HL-60 (cell line): ENCODE results near the gene ADAM12.
"Not testable (repeated sequence)": the region's sequence is repeated elsewhere in the genome, so short reads cannot be mapped to it uniquely, and the experiment has no call there.

Source experiments
- CTCF ChIP-seq: IDR thresholded peaks from one replicate; pipeline ENCODE4 v1.5.1; 2011; ENCODE audit warnings: low read length, control low read depth, inconsistent platforms; ENCODE audit not compliant: insufficient read depth
- GABPA ChIP-seq: IDR thresholded peaks from 2 replicates; pipeline ENCODE4 v1.6.1; 2012; ENCODE audit warnings: low read depth
- POLR2AphosphoS5 ChIP-seq: IDR thresholded peaks from 2 replicates; pipeline ENCODE4 v1.6.1; 2012; ENCODE audit warnings: low read depth
- SPI1 ChIP-seq: IDR thresholded peaks from 2 replicates; pipeline ENCODE4 v1.6.1; 2012; ENCODE audit warnings: low read depth, mild to moderate bottlenecking, borderline replicate concordance
- TF ChIP-seq, protein P1 (sequence below): IDR thresholded peaks from 2 replicates; pipeline ENCODE4 v1.6.1; 2012; ENCODE audit warnings: low read depth; ENCODE audit not compliant: insufficient replicate concordance

DNA sequence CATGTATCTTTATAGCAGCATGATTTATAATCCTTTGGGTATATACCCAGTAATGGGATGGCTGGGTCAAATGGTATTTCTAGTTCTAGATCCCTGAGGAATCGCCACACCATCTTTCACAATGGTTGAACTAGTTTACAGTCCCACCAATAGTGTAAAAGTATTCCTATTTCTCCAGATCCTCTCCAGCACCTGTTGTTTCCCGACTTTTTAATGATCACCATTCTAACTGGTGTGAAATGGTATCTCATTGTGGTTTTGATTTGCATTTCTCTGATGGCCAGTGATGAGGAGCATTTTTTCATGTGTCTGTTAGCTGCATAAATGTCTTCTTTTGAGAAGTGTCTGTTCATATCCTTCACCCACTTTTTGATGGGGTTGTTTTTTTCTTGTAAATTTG, 44.8 kb downstream of the ADAM12 start:
- not testable (repeated sequence) for TF ChIP-seq CTCF, POLR2AphosphoS5, SPI1, GABPA
- TF ChIP-seq, protein P1, sequence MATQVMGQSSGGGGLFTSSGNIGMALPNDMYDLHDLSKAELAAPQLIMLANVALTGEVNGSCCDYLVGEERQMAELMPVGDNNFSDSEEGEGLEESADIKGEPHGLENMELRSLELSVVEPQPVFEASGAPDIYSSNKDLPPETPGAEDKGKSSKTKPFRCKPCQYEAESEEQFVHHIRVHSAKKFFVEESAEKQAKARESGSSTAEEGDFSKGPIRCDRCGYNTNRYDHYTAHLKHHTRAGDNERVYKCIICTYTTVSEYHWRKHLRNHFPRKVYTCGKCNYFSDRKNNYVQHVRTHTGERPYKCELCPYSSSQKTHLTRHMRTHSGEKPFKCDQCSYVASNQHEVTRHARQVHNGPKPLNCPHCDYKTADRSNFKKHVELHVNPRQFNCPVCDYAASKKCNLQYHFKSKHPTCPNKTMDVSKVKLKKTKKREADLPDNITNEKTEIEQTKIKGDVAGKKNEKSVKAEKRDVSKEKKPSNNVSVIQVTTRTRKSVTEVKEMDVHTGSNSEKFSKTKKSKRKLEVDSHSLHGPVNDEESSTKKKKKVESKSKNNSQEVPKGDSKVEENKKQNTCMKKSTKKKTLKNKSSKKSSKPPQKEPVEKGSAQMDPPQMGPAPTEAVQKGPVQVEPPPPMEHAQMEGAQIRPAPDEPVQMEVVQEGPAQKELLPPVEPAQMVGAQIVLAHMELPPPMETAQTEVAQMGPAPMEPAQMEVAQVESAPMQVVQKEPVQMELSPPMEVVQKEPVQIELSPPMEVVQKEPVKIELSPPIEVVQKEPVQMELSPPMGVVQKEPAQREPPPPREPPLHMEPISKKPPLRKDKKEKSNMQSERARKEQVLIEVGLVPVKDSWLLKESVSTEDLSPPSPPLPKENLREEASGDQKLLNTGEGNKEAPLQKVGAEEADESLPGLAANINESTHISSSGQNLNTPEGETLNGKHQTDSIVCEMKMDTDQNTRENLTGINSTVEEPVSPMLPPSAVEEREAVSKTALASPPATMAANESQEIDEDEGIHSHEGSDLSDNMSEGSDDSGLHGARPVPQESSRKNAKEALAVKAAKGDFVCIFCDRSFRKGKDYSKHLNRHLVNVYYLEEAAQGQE: not testable (repeated sequence)
